Measurements from ENCODE around the gene BRD4.

The BRD4 gene

DNA sequence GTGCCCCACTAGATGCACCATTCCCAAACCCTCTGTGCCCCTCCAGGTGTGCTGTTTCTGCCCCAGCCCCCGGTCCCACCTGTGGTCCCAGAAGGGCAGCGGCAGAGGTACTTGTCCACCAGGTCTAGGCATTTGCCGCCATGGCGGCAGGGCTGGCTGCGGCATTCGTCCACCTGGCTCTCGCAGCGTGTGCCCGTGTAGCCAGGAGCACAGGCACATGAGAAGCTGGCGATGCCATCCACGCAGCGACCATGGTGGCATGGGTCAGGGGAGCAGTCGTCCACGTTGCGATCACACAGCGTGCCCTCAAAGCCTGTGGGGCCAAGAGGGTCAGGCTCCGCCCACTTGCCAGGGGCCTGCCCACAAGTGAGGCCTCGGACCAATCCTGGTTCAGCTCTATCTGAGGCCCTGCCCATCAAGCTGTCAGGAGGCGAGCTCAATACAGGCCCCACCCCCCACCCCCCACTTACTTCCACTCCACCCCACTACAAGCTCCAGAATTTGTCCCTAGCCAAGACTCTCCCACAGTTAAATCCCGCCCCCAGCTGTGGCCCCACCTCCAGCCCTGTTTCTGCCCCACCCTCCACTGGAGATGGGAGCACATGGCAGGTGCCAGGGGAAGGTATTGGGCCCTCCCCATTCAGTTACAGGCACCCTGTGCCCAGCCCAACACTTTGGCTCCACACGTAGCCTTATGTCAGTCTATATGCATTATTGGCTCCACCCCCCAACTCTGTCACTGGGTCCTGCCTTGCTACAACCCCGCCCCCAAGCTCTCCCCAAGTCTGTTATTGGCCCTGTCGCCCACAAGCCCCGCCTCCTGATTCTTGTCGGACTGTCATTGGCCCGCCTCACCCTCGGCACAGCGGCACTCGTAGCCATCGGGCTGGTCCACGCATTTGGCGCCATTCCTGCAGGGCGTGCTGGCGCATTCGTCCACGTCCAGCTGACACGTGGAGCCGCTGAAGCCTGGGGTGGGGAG lies 145.0 kb downstream of the BRD4 start:
- Histone ChIP-seq H3K27ac (ENCODE audit: low read depth, low read length) (no peak overlapping the region), H3K36me3 (ENCODE audit: control insufficient read depth, insufficient read depth, low read length) (no peaks in the 10 kb centered on the region), H3K4me1 (ENCODE audit: control insufficient read depth, insufficient read depth, low read length) (no peaks in the 10 kb centered on the region), H3K9ac (ENCODE audit: low read length) (no peak overlapping the region), H3K27me3 (ENCODE audit: control insufficient read depth, insufficient read depth, low read length) (no peaks in the 10 kb centered on the region), H3K4me3 (ENCODE audit: low read length) (no peak overlapping the region)
